GM12878 (cell line): Measurements from ENCODE around the gene CAMTA1. TPM values are rescaled to one million over a fixed set of nuclear protein-coding genes. Genes with fewer than 3 reads are reported as not detected.

Experiments used
- ATAC-seq: fragments of 200-7000 bp; cut with Tn5 transposase; 3 replicates; pipeline ENCODE4 v1.9.1; 2020; ENCODE audit warnings: mild to moderate bottlenecking, moderate library complexity
- BruUV-seq: library from RNA; stranded (reverse); fragments of 400-500 nt; replicated peaks from 2 replicates; lab custom pipeline; 2021; lab: Mats Ljungman, UMichigan
- CTCF ChIA-PET: fragments of 300-600 bp; sonication (Branson Sonifier 250); formaldehyde crosslinking; extraction: SDS; loops from one replicate; lab custom pipeline; 2021; ENCODE audit warnings: inconsistent platforms; lab: Yijun Ruan, JAX
- POLR2A ChIA-PET: fragments of 350-600 bp; formaldehyde crosslinking; extraction: SDS; loops from one replicate; lab custom pipeline; 2021; ENCODE audit warnings: inconsistent platforms; lab: Charles Lee
- RAD21 ChIA-PET: fragments of 300-600 bp; sonication (Branson Sonifier 250); formaldehyde crosslinking; loops from one replicate; lab custom pipeline; 2023; ENCODE audit warnings: antibody characterized with exemption; ENCODE audit not compliant: unreplicated experiment; lab: Charles Lee
- SMC1A ChIA-PET: fragments of 300-600 bp; sonication (Branson Sonifier 250); formaldehyde crosslinking; loops from one replicate; lab custom pipeline; 2023; ENCODE audit not compliant: unreplicated experiment, uncharacterized antibody; lab: Charles Lee
- DNase-seq: peaks from one replicate; pipeline ENCODE4 v3.0.0-alpha.2; 2011; ENCODE audit warnings: low read depth, low spot score
- FAIRE-seq: peaks from 3 replicates; lab custom pipeline; 2011; peaks lifted over from hg19 to GRCh38; lab: Jason Lieb, UNC
- H2AFZ ChIP-seq: 2 replicates; pipeline ENCODE4 v1.6.0; 2011; ENCODE audit warnings: low read depth, low read length, control low read depth; ENCODE audit not compliant: control insufficient read depth
- H3K27ac ChIP-seq: 2 replicates; pipeline ENCODE4 v1.5.1; 2011; ENCODE audit warnings: control low read depth; ENCODE audit not compliant: control insufficient read depth, insufficient read depth
- H3K27me3 ChIP-seq, 2 experiments: replicated peaks in 1 of 2; 2 replicates each; pipeline versions ENCODE4 v1.6.0 to v1.6.1; 2011; ENCODE audit warnings: low read length in 1 of 2; ENCODE audit not compliant: control insufficient read depth in 2 of 2, insufficient read depth in 2 of 2
- H3K36me3 ChIP-seq, 2 experiments: 2 replicates each; pipeline ENCODE4 v1.5.1; 2011; ENCODE audit warnings: low read length in 1 of 2; ENCODE audit not compliant: control insufficient read depth in 2 of 2, insufficient read depth in 2 of 2
- H3K4me1 ChIP-seq: 2 replicates; pipeline ENCODE4 v1.6.1; 2011; ENCODE audit warnings: mild to moderate bottlenecking, low read length, moderate library complexity, mixed read lengths; ENCODE audit not compliant: control insufficient read depth, insufficient read depth
- H3K4me2 ChIP-seq: 2 replicates; pipeline ENCODE4 v1.6.0; 2011; ENCODE audit warnings: control low read depth; ENCODE audit not compliant: control insufficient read depth, insufficient read depth
- H3K4me3 ChIP-seq: fragments of 200-600 bp; sonication (generic); 2 replicates; pipeline ENCODE4 v1.5.1; 2016
- H3K79me2 ChIP-seq: 2 replicates; pipeline ENCODE4 v1.6.0; 2011; ENCODE audit warnings: low read length; ENCODE audit not compliant: control insufficient read depth, insufficient read depth
- H3K9ac ChIP-seq: 2 replicates; pipeline ENCODE4 v1.8.0; 2011; ENCODE audit warnings: low read length, control low read depth, mixed read lengths; ENCODE audit not compliant: control insufficient read depth, insufficient read depth
- H3K9me3 ChIP-seq: replicated peaks from 3 replicates; pipeline ENCODE4 v1.5.1; 2011; ENCODE audit warnings: mild to moderate bottlenecking, low read length; ENCODE audit not compliant: control insufficient read depth, insufficient read depth
- H4K20me1 ChIP-seq: 2 replicates; pipeline ENCODE4 v1.6.0; 2011; ENCODE audit not compliant: control insufficient read depth, insufficient read depth
- CREB1 ChIP-seq: IDR thresholded peaks from 2 replicates; pipeline ENCODE4 v1.6.1; 2012; ENCODE audit warnings: low read depth, mild to moderate bottlenecking, inconsistent platforms
- HDAC6 ChIP-seq: fragments of 200-600 bp; sonication (generic); IDR thresholded peaks from one replicate; pipeline ENCODE4 v1.8.0; 2017; ENCODE audit warnings: antibody characterized with exemption; ENCODE audit not compliant: unreplicated experiment
- IKZF2 ChIP-seq, 2 experiments: fragments of 450-650 bp; IDR thresholded peaks; 2 replicates each; pipeline ENCODE4 v1.6.1; 2017; ENCODE audit warnings: mild to moderate bottlenecking in 2 of 2, moderate library complexity in 2 of 2
- MXI1 ChIP-seq: fragments of 150-350 bp; IDR thresholded peaks from 2 replicates; pipeline ENCODE4 v1.6.1; 2011; ENCODE audit warnings: low read depth, mild to moderate bottlenecking, inconsistent platforms, low read length, improper control_type of control experiment
- MYC ChIP-seq: IDR thresholded peaks from 2 replicates; pipeline ENCODE4 v1.6.1; 2011; ENCODE audit warnings: mild to moderate bottlenecking, low read length, moderate library complexity, inconsistent platforms; ENCODE audit not compliant: insufficient read depth, insufficient replicate concordance, insufficient read length, severe bottlenecking
- NFIC ChIP-seq: IDR thresholded peaks from 2 replicates; pipeline ENCODE4 v1.6.1; 2012; ENCODE audit warnings: low read depth, mild to moderate bottlenecking, inconsistent platforms, low read length, moderate library complexity
- NRF1 ChIP-seq: conservative IDR thresholded peaks from 2 replicates; pipeline ENCODE4 v1.6.1; 2011; ENCODE audit warnings: mild to moderate bottlenecking, low read depth, low read length, improper control_type of control experiment
- PAX5 ChIP-seq: IDR thresholded peaks from 2 replicates; pipeline ENCODE4 v1.6.1; 2011; ENCODE audit warnings: low read depth, low read length, borderline replicate concordance
- PAX8 ChIP-seq: fragments of 450-650 bp; IDR thresholded peaks from 2 replicates; pipeline ENCODE4 v1.6.1; 2017; ENCODE audit warnings: mild to moderate bottlenecking, moderate library complexity
- POLR2A ChIP-seq: IDR thresholded peaks from 2 replicates; pipeline ENCODE4 v1.6.1; 2011; ENCODE audit warnings: low read depth, mild to moderate bottlenecking, low read length
- POLR2AphosphoS2 ChIP-seq: IDR thresholded peaks from 2 replicates; pipeline ENCODE4 v1.6.1; 2011; ENCODE audit warnings: low read depth, mild to moderate bottlenecking, low read length, improper control_type of control experiment, moderate library complexity
- POU2F2 ChIP-seq: IDR thresholded peaks from 3 replicates; pipeline ENCODE4 v1.6.1; 2011; ENCODE audit warnings: low read depth, mild to moderate bottlenecking, low read length, borderline replicate concordance
- SP1 ChIP-seq: IDR thresholded peaks from one replicate; pipeline ENCODE4 v1.6.1; 2011; ENCODE audit warnings: low read depth, low read length
- SREBF2 ChIP-seq: IDR thresholded peaks from 2 replicates; pipeline ENCODE4 v1.6.1; 2012; ENCODE audit warnings: mild to moderate bottlenecking, low read length
- YBX1 ChIP-seq: fragments of 450-650 bp; IDR thresholded peaks from 2 replicates; pipeline ENCODE4 v1.6.1; 2016; ENCODE audit warnings: antibody characterized with exemption
- ZNF592 ChIP-seq: fragments of 450-650 bp; IDR thresholded peaks from 2 replicates; pipeline ENCODE4 v1.6.1; 2017; ENCODE audit warnings: mild to moderate bottlenecking, moderate library complexity
- ZNF622 ChIP-seq: fragments of 450-650 bp; IDR thresholded peaks from 2 replicates; pipeline ENCODE4 v1.6.1; 2017; ENCODE audit warnings: mild to moderate bottlenecking, inconsistent platforms
- WGBS: methylation state at CpG from one replicate; pipeline ENCODE4 v1.1.6; 2016; ENCODE audit warnings: low lambda C conversion rate; ENCODE audit not compliant: insufficient replicate concordance, insufficient coverage; ENCODE audit errors: missing lambda C conversion rate; 5-methylcytosine and 5-hydroxymethylcytosine counted together
- in situ Hi-C: fragments of 300-500 bp; cut with MboI; formaldehyde crosslinking; loops from 9 replicates; pipeline ENCODE4 v1.14.3; 2018; ENCODE audit warnings: mixed read lengths
- intact Hi-C: fragments of 100-400 bp; cut with micrococcal nuclease; formaldehyde crosslinking; loops from one replicate; pipeline ENCODE4 v1.14.2; 2022; ENCODE audit not compliant: unreplicated experiment
- polyA plus RNA-seq, 11 experiments: library from polyadenylated mRNA; depleted of rRNA in 4 of 11; unstranded in 6 of 11; stranded (reverse) in 5 of 11; fragments of >200 nt; fragmentation: Nextera tagmentation in 4 of 11; fragmentation: Illumina TruSeq in 1 of 11; extraction: Ambion mirVana in 4 of 11; extraction: Trizol in 1 of 11; gene quantifications; 1 replicate in 1 of 11; 2 replicates in 10 of 11; pipeline versions ENCODE4 v1.2.1 to v1.2.3, GENCODE V29; 2011 to 2016; ENCODE audit warnings: inconsistent platforms in 2 of 11, missing spikeins in 2 of 11, low read depth in 1 of 11
- total RNA-seq, 4 experiments: library from RNA; depleted of rRNA in 3 of 4; stranded (reverse); fragments of >200 nt in 3 of 4; fragmentation: Illumina TruSeq in 1 of 4; extraction: Trizol in 1 of 4; gene quantifications; 2 replicates each; pipeline versions ENCODE4 v1.2.1 to v1.2.3, GENCODE V29; 2013 to 2021
- TF ChIP-seq, protein P1 (sequence below): fragments of 450-650 bp; conservative IDR thresholded peaks from 2 replicates; pipeline ENCODE4 v1.6.1; 2017; ENCODE audit warnings: mild to moderate bottlenecking, moderate library complexity
- TF ChIP-seq, protein P2 (sequence below): IDR thresholded peaks from 2 replicates; pipeline ENCODE4 v1.6.1; 2012; ENCODE audit warnings: low read depth, low read length, improper control_type of control experiment

CAMTA1 gene
- total and polyA plus RNA-seq, 10 of the 15 experiments (the other 5 are each of a cell fraction or from before 2014, with no cell fraction given): 37.7 to 148 (median 76.4) TPM

- no peak for TF ChIP-seq ZNF592
- no peak for TF ChIP-seq PAX5
- no peak for TF ChIP-seq MXI1
- TF ChIP-seq IKZF2 (IDR thresholded peaks at IDR 0.05): no peak
Observed at GRCh38 chr1:6914706-6915105, 129.5 kb downstream of the CAMTA1 start (continued).

GRCh38 chr1:6915999-6916565, 130.8 kb downstream of the CAMTA1 start:
- H3K27ac ChIP-seq: no peak overlapping the region
- FAIRE-seq (no peak), DNase-seq (no peak), ATAC-seq (no peak)
- in situ Hi-C loops: no loop called here
- H3K4me2 ChIP-seq: no peak overlapping the region
- no peaks in the 10 kb centered on the region for H3K79me2 ChIP-seq
- intact Hi-C loops: no loop called here
- no peaks in the 10 kb centered on the region for H4K20me1 ChIP-seq
- WGBS: 49% methylated on average over 17 of the region's 17 CpGs
- no peaks in the 10 kb centered on the region; a peak in 2 of 4 replicates for H3K27me3 ChIP-seq
- ChIA-PET CTCF (no interaction called here), POLR2A (no interaction called here), RAD21 (no interaction called here), SMC1A (no interaction called here)
- no peaks in the 10 kb centered on the region; the same call in 2 of the 3 replicates for H3K9me3 ChIP-seq
- no peak overlapping the region for H2AFZ ChIP-seq
- no peak overlapping the region for H3K9ac ChIP-seq
- no TSS peak for BruUV-seq
- no peaks in the 10 kb centered on the region for H3K36me3 ChIP-seq
- no peaks in the 10 kb centered on the region for H3K4me1 ChIP-seq
- no peak overlapping the region for H3K4me3 ChIP-seq
- TF ChIP-seq MYC (no peak), NFIC (no peak), YBX1 (no peak), POLR2A (no peak), ZNF622 (no peak), POU2F2 (no peak), SREBF2 (no peak), HDAC6 (no peak), SP1 (no peak), POLR2AphosphoS2 (no peak), NRF1 (no peak), CREB1 (no peak), PAX8 (no peak)
- TF ChIP-seq, protein P1, sequence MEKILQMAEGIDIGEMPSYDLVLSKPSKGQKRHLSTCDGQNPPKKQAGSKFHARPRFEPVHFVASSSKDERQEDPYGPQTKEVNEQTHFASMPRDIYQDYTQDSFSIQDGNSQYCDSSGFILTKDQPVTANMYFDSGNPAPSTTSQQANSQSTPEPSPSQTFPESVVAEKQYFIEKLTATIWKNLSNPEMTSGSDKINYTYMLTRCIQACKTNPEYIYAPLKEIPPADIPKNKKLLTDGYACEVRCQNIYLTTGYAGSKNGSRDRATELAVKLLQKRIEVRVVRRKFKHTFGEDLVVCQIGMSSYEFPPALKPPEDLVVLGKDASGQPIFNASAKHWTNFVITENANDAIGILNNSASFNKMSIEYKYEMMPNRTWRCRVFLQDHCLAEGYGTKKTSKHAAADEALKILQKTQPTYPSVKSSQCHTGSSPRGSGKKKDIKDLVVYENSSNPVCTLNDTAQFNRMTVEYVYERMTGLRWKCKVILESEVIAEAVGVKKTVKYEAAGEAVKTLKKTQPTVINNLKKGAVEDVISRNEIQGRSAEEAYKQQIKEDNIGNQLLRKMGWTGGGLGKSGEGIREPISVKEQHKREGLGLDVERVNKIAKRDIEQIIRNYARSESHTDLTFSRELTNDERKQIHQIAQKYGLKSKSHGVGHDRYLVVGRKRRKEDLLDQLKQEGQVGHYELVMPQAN: no peak
- TF ChIP-seq, protein P2, sequence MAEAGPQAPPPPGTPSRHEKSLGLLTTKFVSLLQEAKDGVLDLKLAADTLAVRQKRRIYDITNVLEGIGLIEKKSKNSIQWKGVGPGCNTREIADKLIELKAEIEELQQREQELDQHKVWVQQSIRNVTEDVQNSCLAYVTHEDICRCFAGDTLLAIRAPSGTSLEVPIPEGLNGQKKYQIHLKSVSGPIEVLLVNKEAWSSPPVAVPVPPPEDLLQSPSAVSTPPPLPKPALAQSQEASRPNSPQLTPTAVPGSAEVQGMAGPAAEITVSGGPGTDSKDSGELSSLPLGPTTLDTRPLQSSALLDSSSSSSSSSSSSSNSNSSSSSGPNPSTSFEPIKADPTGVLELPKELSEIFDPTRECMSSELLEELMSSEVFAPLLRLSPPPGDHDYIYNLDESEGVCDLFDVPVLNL: no peak
